ENCODE data around the gene SMIM5.
"Not testable (repeated sequence)": the region's sequence is repeated elsewhere in the genome, so short reads cannot be mapped to it uniquely, and the experiment has no call there.

Gene SMIM5

GRCh38 chr17:75633486-75634375 is 497 bp downstream of the SMIM5 start:
- in situ Hi-C loops (cut with HindIII; ENCODE audit: low pct_unique_long_range_greater_than_20kb, low sequenced_read_pairs), result no loop called here
- TF ChIP-seq JUND (IDR thresholded peaks at IDR 0.05; ENCODE audit: low read depth), result no peak
- peak; percentile 98 for DNase-seq (ENCODE audit: low read depth in 1 of 2, low spot score in 1 of 2)

GRCh38 chr17:75634376-75634740 is 1.1 kb downstream of the SMIM5 start:
- no peak for DNase-seq (ENCODE audit: low read depth in 1 of 2, low spot score in 1 of 2)
- no peak for TF ChIP-seq JUND (IDR thresholded peaks at IDR 0.05; ENCODE audit: low read depth)
- in situ Hi-C loops (cut with HindIII; ENCODE audit: low pct_unique_long_range_greater_than_20kb, low sequenced_read_pairs), result no loop called here

GRCh38 chr17:75634754-75635609 is 1.7 kb downstream of the SMIM5 start:
- TF ChIP-seq JUND (IDR thresholded peaks at IDR 0.05; ENCODE audit: low read depth), result no peak
- in situ Hi-C loops (cut with HindIII; ENCODE audit: low pct_unique_long_range_greater_than_20kb, low sequenced_read_pairs), result no loop called here

GRCh38 chr17:75635610-75636202 is 2.5 kb downstream of the SMIM5 start:
- in situ Hi-C loops (cut with HindIII; ENCODE audit: low pct_unique_long_range_greater_than_20kb, low sequenced_read_pairs), result no loop called here
- no peak for DNase-seq (ENCODE audit: low read depth in 1 of 2, low spot score in 1 of 2)
- TF ChIP-seq JUND (IDR thresholded peaks at IDR 0.05; ENCODE audit: low read depth), result no peak

More at GRCh38 chr17:75634754-75635609, 1.7 kb downstream of the SMIM5 start:
- DNase-seq (ENCODE audit: low read depth in 1 of 2, low spot score in 1 of 2), result no peak

- in situ Hi-C loops (cut with HindIII; ENCODE audit: low pct_unique_long_range_greater_than_20kb, low sequenced_read_pairs), result no loop called here
- DNase-seq (ENCODE audit: low read depth in 1 of 2, low spot score in 1 of 2), result no peak
- TF ChIP-seq JUND (IDR thresholded peaks at IDR 0.05; ENCODE audit: low read depth), result no peak
These were observed 3.3 kb downstream of the SMIM5 start for GRCh38 chr17:75636381-75637142.

- no peak for TF ChIP-seq JUND (IDR thresholded peaks at IDR 0.05; ENCODE audit: low read depth)
- DNase-seq (ENCODE audit: low read depth in 1 of 2, low spot score in 1 of 2), result no peak
- in situ Hi-C loops (cut with HindIII; ENCODE audit: low pct_unique_long_range_greater_than_20kb, low sequenced_read_pairs), result no loop called here
These were observed 3.9 kb downstream of the SMIM5 start for GRCh38 chr17:75637143-75637538.

GRCh38 chr17:75637551-75637950 is 4.3 kb downstream of the SMIM5 start:
- no peak for DNase-seq (ENCODE audit: low read depth in 1 of 2, low spot score in 1 of 2)

GRCh38 chr17:75638039-75638438 is 4.8 kb downstream of the SMIM5 start:
- in situ Hi-C loops (cut with HindIII; ENCODE audit: low pct_unique_long_range_greater_than_20kb, low sequenced_read_pairs); DNase-seq (ENCODE audit: low read depth in 1 of 2, low spot score in 1 of 2): not testable (repeated sequence)

More at GRCh38 chr17:75637551-75637950, 4.3 kb downstream of the SMIM5 start:
- in situ Hi-C loops (cut with HindIII; ENCODE audit: low pct_unique_long_range_greater_than_20kb, low sequenced_read_pairs), result no loop called here
- no peak for TF ChIP-seq JUND (IDR thresholded peaks at IDR 0.05; ENCODE audit: low read depth)

- TF ChIP-seq JUND (IDR thresholded peaks at IDR 0.05; ENCODE audit: low read depth), result no peak
- in situ Hi-C loops (cut with HindIII; ENCODE audit: low pct_unique_long_range_greater_than_20kb, low sequenced_read_pairs), result no loop called here
- DNase-seq (ENCODE audit: low read depth in 1 of 2, low spot score in 1 of 2), result no peak
These were observed 5.7 kb downstream of the SMIM5 start for GRCh38 chr17:75638893-75639292.

GRCh38 chr17:75639327-75639726 is 6.1 kb downstream of the SMIM5 start:
- DNase-seq (ENCODE audit: low read depth in 1 of 2, low spot score in 1 of 2), result no peak
- in situ Hi-C loops (cut with HindIII; ENCODE audit: low pct_unique_long_range_greater_than_20kb, low sequenced_read_pairs), result no loop called here
- no peak for TF ChIP-seq JUND (IDR thresholded peaks at IDR 0.05; ENCODE audit: low read depth)

- DNase-seq (ENCODE audit: low read depth in 1 of 2, low spot score in 1 of 2), result peak; percentile 72 to 91
- in situ Hi-C loops (cut with HindIII; ENCODE audit: low pct_unique_long_range_greater_than_20kb, low sequenced_read_pairs), result no loop called here
- no peak for TF ChIP-seq JUND (IDR thresholded peaks at IDR 0.05; ENCODE audit: low read depth)
These were observed 6.7 kb downstream of the SMIM5 start for GRCh38 chr17:75639771-75640555.
